C4-2B (cell line): ENCODE measurements around the gene PPP2R5C.

Experiments
- H3K27ac ChIP-seq: fragments of 450-650 bp; 2 replicates; pipeline ENCODE4 v1.5.1; 2017
- CTCF ChIP-seq: fragments of 450-650 bp; conservative IDR thresholded peaks from 2 replicates; pipeline ENCODE4 v1.5.1; 2017; ENCODE audit warnings: mild to moderate bottlenecking
- ZFX ChIP-seq: fragments of 450-650 bp; IDR thresholded peaks from 2 replicates; pipeline ENCODE4 v1.6.1; 2017

Gene PPP2R5C

GRCh38 chr14:101969481-101969880 is 208.0 kb downstream of the PPP2R5C start:
- TF ChIP-seq CTCF (no peak), ZFX (no peak)
- no peak overlapping the region for H3K27ac ChIP-seq

DNA sequence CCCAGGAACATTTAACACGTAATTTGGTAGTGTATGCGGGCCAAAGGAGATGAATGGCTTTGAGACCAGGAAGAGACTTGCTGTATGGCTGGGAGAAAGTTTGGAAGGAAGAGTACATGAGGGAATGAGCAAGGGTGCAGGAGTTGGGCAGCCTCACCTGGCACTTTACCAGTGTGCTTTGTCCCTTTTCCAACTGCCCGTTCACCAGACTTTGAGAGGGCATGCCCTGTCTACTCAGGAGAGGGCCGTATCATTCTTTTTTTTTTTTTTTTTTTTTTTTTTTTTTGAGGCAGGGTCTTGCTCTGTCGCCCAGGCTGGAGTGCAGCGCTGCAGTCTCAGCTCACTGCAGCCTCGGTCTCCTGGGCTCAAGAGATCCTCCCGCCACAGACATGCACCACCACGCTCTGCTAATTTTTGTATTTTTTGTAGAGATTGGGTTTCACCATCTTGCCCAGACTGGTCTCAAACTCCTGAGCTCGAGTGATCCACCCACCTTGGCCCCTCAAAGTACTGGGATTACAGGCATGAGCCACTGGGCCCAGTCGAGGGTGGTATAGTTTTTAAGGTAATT is 209.4 kb downstream of the PPP2R5C start:
- no peak for TF ChIP-seq CTCF
- TF ChIP-seq ZFX = no peak
- peak overlapping the region; percentile 8 for H3K27ac ChIP-seq

GRCh38 chr14:101971458-101971857 is 209.9 kb downstream of the PPP2R5C start:
- H3K27ac ChIP-seq = peak overlapping the region; percentile 8

DNA sequence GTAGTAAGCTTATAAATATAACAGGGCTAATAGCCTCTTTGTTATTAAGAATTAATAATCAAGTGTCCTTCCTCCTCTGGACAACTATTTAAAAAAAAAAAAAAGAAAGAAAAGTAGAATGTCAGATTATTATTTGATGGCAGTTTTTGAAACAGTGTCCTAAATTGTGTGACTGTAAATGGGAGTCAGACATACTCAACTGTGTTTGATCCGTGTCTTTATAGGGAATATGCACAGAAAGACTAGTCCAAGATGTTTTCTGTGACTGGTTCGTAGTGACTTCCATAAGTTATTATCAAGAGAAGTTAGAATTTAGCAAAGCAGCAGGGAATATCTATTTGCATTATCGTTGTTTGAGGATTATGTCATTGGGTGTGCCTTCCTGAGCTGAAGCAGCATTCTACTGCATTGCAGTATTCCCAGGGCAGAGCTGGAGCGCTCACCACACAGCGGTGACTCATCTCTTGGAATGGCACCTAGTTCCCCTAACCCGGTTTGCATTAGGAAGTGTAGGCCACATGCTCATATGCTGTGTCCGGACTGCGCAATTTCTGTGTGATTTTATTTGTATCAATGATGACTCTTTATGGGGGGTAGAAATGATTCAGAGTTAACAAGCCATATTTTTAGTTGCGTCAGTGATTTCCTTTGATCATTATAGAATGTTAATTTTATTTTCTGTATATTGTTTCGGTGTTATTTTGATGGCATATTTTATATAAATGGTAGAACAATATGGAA is 210.8 kb downstream of the PPP2R5C start:
- 0 out of 2 replicates have a peak overlapping the region, but pooled peaks have one; percentile 21 for H3K27ac ChIP-seq
- no peak for TF ChIP-seq CTCF
- no peak for TF ChIP-seq ZFX

DNA sequence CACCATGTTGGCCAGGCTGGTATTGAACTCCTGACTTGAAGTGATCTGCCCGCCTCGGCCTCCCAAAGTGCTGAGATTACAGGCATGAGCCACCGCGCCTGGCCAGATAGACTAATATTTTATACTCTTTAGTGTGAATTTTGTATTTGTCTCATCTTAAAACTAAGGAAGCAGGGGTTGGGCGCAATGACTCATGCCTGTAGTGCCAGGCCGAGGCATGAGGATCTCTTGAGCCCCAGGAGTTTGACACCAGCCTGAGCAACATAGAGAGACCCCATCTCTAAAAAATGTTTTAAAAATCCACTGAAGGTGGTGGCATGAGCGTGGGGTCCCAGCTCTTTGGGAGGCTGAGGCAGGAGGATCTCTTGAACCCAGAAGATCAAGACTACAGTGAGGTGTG is 211.8 kb downstream of the PPP2R5C start:
- H3K27ac ChIP-seq = no peak overlapping the region
- TF ChIP-seq CTCF (no peak), ZFX (no peak)

- no peak overlapping the region for H3K27ac ChIP-seq
- TF ChIP-seq ZFX = no peak
- TF ChIP-seq CTCF = no peak
These were observed 213.7 kb downstream of the PPP2R5C start for GRCh38 chr14:101975231-101975630.
